Suprapubic skin (tissue), 4 donors: ENCODE measurements around the gene PCGF3.

ENCODE experiments used
- CTCF ChIP-seq, 2 donors: fragments of 200-600 bp in 1 of 2; fragments of 450-650 bp in 1 of 2; sonication (generic) in 1 of 2; IDR thresholded peaks; one replicate each; pipeline ENCODE4 v1.5.1; 2016 to 2019; ENCODE audit warnings: antibody characterized with exemption in 2 of 2, mild to moderate bottlenecking in 1 of 2, moderate library complexity in 1 of 2
- EP300 ChIP-seq: sonication (generic); formaldehyde crosslinking; IDR thresholded peaks from one replicate; pipeline ENCODE4 v1.6.1; 2017; ENCODE audit warnings: antibody characterized with exemption
- POLR2A ChIP-seq, 2 donors: fragments of 450-650 bp; IDR thresholded peaks; one replicate each; pipeline ENCODE4 v1.6.1; 2017; ENCODE audit warnings: antibody characterized with exemption in 2 of 2, mild to moderate bottlenecking in 2 of 2, moderate library complexity in 2 of 2
- POLR2AphosphoS5 ChIP-seq, 3 donors: sonication (generic); formaldehyde crosslinking; IDR thresholded peaks; one replicate each; pipeline ENCODE4 v1.6.1; 2017; ENCODE audit warnings: antibody characterized with exemption in 3 of 3

DNA sequence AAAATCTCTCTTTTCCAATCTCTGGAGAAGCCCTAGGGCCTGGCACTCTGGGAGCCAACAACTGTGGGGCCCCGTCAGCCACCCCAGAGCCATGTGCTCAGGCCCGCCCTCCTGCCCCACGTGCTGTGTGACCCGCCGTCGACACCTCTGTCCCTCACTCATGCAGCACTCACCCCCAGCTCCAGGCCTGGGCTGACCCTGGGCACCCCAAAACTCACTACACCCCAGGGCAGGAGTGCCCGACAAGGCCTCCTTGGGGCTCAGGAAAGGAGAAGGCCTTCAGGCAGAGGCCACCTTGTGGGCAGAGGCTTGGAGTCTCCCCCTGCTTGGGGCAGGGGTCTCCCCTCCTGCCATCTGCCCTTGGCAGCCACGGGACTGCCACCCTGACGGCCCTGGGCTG is 25.5 kb upstream of the PCGF3 start:
- TF ChIP-seq EP300: no peak
- TF ChIP-seq CTCF (IDR thresholded peaks at IDR 0.05): no peak
- TF ChIP-seq POLR2A (IDR thresholded peaks at IDR 0.05): no peak
- no peak for TF ChIP-seq POLR2AphosphoS5 (IDR thresholded peaks at IDR 0.05)
